OCI-LY1 (cell line): ENCODE measurements around the gene TBC1D20.
A peak's percentile ranks its signal among the peaks of the same experiment; 100 is the strongest.

Experiments used
- H2AFZ ChIP-seq: fragments of 200-600 bp; sonication (generic), shearing (Covaris generic); 2 replicates; pipeline ENCODE4 v1.6.0; 2014; ENCODE audit warnings: antibody characterized with exemption, mild to moderate bottlenecking, low read length
- H3F3A ChIP-seq: fragments of 200-600 bp; sonication (generic), shearing (Covaris generic); 2 replicates; pipeline ENCODE4 v1.6.0; 2014; ENCODE audit warnings: mild to moderate bottlenecking, antibody characterized with exemption, low read length, moderate library complexity; ENCODE audit not compliant: insufficient read depth
- H3K27ac ChIP-seq: fragments of 200-600 bp; sonication (generic); 2 replicates; pipeline ENCODE4 v1.5.1; 2014; ENCODE audit warnings: low read length, mixed run types, mild to moderate bottlenecking, low read depth; ENCODE audit not compliant: poor library complexity, severe bottlenecking
- H3K27me3 ChIP-seq: fragments of 200-600 bp; sonication (generic); 2 replicates; pipeline ENCODE4 v1.6.0; 2014; ENCODE audit warnings: antibody characterized with exemption, mild to moderate bottlenecking, low read length, moderate library complexity; ENCODE audit not compliant: insufficient read depth
- H3K36me3 ChIP-seq: fragments of 200-600 bp; sonication (generic); 2 replicates; pipeline ENCODE4 v1.6.1; 2014; ENCODE audit warnings: mild to moderate bottlenecking, antibody characterized with exemption, low read length, moderate library complexity, mixed read lengths; ENCODE audit not compliant: insufficient read depth
- H3K4me1 ChIP-seq: fragments of 200-600 bp; sonication (generic); 2 replicates; pipeline ENCODE4 v1.5.1; 2014; ENCODE audit warnings: mild to moderate bottlenecking, low read length, moderate library complexity; ENCODE audit not compliant: insufficient read depth, severe bottlenecking
- H3K4me2 ChIP-seq: fragments of 200-600 bp; sonication (generic), shearing (Covaris generic); 2 replicates; pipeline ENCODE4 v1.6.1; 2014; ENCODE audit warnings: low read length
- H3K4me3 ChIP-seq: fragments of 200-600 bp; sonication (generic); 2 replicates; pipeline ENCODE4 v1.5.1; 2014; ENCODE audit warnings: low read length, low read depth, mild to moderate bottlenecking, mixed read lengths; ENCODE audit not compliant: poor library complexity, severe bottlenecking
- H3K79me2 ChIP-seq: fragments of 200-600 bp; shearing (Covaris generic); 2 replicates; pipeline ENCODE4 v1.6.1; 2016; ENCODE audit warnings: mixed run types, low read length, mixed read lengths; ENCODE audit not compliant: insufficient read depth
- H3K9ac ChIP-seq: fragments of 200-600 bp; sonication (generic), shearing (Covaris generic); 2 replicates; pipeline ENCODE4 v1.6.1; 2014; ENCODE audit warnings: mild to moderate bottlenecking, low read length, mixed read lengths
- H3K9me2 ChIP-seq: fragments of 200-600 bp; sonication (generic), shearing (Covaris generic); 2 replicates; pipeline ENCODE4 v1.6.1; 2014; ENCODE audit warnings: low read depth, mild to moderate bottlenecking, low read length, mixed read lengths
- H3K9me3 ChIP-seq: fragments of 200-600 bp; shearing (Covaris generic); 2 replicates; pipeline ENCODE4 v1.6.1; 2014; ENCODE audit warnings: low read length, mixed read lengths
- H4K20me1 ChIP-seq: fragments of 200-600 bp; sonication (generic), shearing (Covaris generic); 2 replicates; pipeline ENCODE4 v1.6.0; 2016; ENCODE audit warnings: mild to moderate bottlenecking, low read length; ENCODE audit not compliant: insufficient read depth
- EZH2 ChIP-seq: fragments of 200-600 bp; sonication (generic), shearing (Covaris generic); IDR thresholded peaks from 2 replicates; pipeline ENCODE4 v1.8.0; 2017; ENCODE audit warnings: borderline replicate concordance, mixed run types, mild to moderate bottlenecking, antibody characterized with exemption, low read length, moderate library complexity, mixed read lengths
- TF ChIP-seq, protein P1 (sequence below): fragments of 200-600 bp; sonication (generic), shearing (Covaris generic); IDR thresholded peaks from 2 replicates; pipeline ENCODE4 v1.5.1; 2017; ENCODE audit warnings: mild to moderate bottlenecking, antibody characterized with exemption, low read length, moderate library complexity, mixed read lengths

The TBC1D20 gene

DNA sequence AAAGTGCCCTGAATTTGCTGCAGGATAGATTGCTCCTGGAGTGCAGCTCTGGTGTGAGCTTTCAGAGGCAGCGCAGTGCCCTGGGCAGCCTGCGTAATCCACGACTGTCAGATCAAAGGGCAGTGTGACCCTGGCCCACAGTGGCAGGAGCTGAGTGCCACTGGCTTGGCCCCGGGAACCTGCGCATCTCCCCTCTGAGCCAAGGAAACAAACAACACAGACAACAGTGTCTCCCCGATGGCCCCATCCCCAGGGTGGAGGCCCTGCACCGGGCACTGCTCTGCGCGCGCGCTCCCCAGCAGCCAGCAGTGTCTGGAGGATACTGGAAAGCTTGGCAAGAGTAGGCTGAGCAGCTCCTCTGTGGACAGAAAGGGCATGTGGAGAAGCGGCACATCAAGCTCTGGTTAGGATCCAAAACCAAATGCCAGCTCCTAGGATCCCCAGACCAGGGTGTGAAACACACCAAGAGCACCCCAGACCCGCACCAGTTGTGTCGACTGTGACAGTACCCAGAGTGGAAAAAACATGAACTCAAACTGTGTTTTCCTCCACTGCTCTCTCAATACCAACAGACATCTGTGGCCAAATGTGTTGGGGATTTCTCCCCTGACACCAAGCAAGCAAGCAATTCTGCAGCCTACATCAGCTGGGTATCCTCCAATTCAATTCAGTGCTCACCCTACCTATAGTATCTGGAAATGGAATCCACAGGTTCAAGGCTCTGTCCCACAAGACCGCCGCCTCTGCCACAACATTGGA, 27.5 kb downstream of the TBC1D20 start:
- Histone ChIP-seq H3K4me2 (no peak overlapping the region), H3K36me3 (peaks cover 70% of the 10 kb centered on the region), H3K9me3 (no peaks in the 10 kb centered on the region), H3K4me1 (peaks cover 28% of the 10 kb centered on the region), H3F3A (no peaks in the 10 kb centered on the region), H4K20me1 (no peaks in the 10 kb centered on the region), H3K27me3 (no peaks in the 10 kb centered on the region), H3K9me2 (no peaks in the 10 kb centered on the region), H2AFZ (no peak overlapping the region), H3K79me2 (no peaks in the 10 kb centered on the region), H3K27ac (no peak overlapping the region), H3K4me3 (no peak overlapping the region), H3K9ac (no peak overlapping the region)
- TF ChIP-seq, protein P1, sequence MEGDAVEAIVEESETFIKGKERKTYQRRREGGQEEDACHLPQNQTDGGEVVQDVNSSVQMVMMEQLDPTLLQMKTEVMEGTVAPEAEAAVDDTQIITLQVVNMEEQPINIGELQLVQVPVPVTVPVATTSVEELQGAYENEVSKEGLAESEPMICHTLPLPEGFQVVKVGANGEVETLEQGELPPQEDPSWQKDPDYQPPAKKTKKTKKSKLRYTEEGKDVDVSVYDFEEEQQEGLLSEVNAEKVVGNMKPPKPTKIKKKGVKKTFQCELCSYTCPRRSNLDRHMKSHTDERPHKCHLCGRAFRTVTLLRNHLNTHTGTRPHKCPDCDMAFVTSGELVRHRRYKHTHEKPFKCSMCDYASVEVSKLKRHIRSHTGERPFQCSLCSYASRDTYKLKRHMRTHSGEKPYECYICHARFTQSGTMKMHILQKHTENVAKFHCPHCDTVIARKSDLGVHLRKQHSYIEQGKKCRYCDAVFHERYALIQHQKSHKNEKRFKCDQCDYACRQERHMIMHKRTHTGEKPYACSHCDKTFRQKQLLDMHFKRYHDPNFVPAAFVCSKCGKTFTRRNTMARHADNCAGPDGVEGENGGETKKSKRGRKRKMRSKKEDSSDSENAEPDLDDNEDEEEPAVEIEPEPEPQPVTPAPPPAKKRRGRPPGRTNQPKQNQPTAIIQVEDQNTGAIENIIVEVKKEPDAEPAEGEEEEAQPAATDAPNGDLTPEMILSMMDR, result no peak
- no peak for TF ChIP-seq EZH2

- Histone ChIP-seq H3K4me3 (no peak overlapping the region), H3K36me3 (peaks cover 70% of the 10 kb centered on the region; the same call in 1 of the 2 replicates), H3K4me1 (peaks cover 24% of the 10 kb centered on the region), H3K9ac (no peak overlapping the region), H3K27ac (no peak overlapping the region), H3K79me2 (no peaks in the 10 kb centered on the region), H3F3A (no peaks in the 10 kb centered on the region), H4K20me1 (no peaks in the 10 kb centered on the region), H3K9me3 (no peaks in the 10 kb centered on the region), H3K9me2 (no peaks in the 10 kb centered on the region), H3K27me3 (no peaks in the 10 kb centered on the region), H3K4me2 (no peak overlapping the region), H2AFZ (no peak overlapping the region)
- TF ChIP-seq, protein P1, result no peak
- TF ChIP-seq EZH2, result no peak
Observed at GRCh38 chr20:434221-434620, 28.1 kb downstream of the TBC1D20 start.

DNA sequence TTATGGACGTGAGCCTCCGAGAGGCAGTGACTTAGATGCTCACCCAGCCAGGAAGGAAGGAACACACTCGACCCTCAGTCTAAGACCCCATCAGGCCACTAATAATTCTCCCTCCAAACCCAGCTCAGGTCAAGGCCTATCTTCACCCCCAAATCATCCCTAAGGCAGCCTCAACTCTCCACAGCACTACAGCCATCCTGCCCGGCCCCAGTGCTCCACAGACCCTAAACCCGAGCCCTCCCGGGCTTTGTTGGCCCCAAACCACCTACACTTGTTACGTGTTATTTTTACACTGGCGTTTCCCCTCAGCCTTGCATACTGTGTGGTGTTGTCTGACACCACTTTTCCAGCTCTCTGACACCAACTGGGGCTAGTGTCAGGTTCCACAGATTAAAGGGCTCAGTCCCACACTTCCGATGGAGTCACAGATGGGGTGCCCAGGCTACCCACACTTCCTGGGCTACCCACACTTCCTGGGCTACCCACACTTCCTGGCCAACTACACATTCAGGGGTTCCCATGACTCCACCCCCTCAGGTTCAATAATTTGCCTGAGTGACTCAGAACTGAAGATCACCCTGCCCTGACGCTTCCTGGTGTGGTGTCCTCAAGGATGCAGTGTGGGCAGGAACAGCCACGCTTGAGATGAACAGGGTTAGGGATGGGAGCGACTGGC, 28.9 kb downstream of the TBC1D20 start:
- peaks cover 16% of the 10 kb centered on the region for H3K4me1 ChIP-seq
- no peak overlapping the region for H2AFZ ChIP-seq
- H3K4me3 ChIP-seq, result no peak overlapping the region
- peak overlapping the region; percentile 36 for H3K27ac ChIP-seq
- no peaks in the 10 kb centered on the region for H3K9me3 ChIP-seq
- TF ChIP-seq, protein P1, result no peak
- no peak for TF ChIP-seq EZH2
- no peaks in the 10 kb centered on the region for H3K27me3 ChIP-seq
- no peaks in the 10 kb centered on the region for H4K20me1 ChIP-seq
- no peaks in the 10 kb centered on the region for H3K79me2 ChIP-seq
- no peak overlapping the region for H3K4me2 ChIP-seq
- no peaks in the 10 kb centered on the region for H3K9me2 ChIP-seq
- H3K36me3 ChIP-seq, result peaks cover 67% of the 10 kb centered on the region; the same call in 1 of the 2 replicates
- no peaks in the 10 kb centered on the region for H3F3A ChIP-seq
- no peak overlapping the region; the same call in 1 of the 2 replicates for H3K9ac ChIP-seq
